GM12892 (cell line): ENCODE measurements around the gene RNF13.

Source experiments
- POLR2A ChIP-seq: IDR thresholded peaks from 2 replicates; pipeline ENCODE4 v1.6.1; 2011; ENCODE audit warnings: low read depth, low read length, control low read depth
- POLR2AphosphoS5 ChIP-seq: IDR thresholded peaks from 2 replicates; pipeline ENCODE4 v1.6.1; 2011; ENCODE audit warnings: low read depth, low read length, control low read depth
- TAF1 ChIP-seq: IDR thresholded peaks from 2 replicates; pipeline ENCODE4 v1.6.1; 2011; ENCODE audit warnings: low read depth, mild to moderate bottlenecking, control low read depth, low read length, borderline replicate concordance

DNA sequence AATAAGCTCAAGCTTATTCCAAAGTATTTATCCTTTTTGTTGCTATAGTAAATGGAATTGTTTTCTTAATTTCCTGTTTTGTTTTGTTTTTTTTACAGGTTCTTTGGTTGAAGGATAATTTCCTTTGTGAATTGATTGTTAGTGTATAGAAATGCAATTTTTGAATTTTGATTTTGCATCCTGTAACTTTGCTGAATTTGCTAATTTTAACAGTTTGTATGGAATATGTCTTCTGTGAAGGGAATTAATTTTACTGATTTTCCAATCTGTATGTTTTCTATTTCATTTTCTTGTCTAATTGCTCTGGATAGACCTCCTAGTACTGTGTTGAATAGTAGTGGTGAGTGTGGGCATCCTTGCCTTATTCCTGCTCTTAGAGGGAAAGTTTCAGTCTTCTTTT lies 129.4 kb downstream of the RNF13 start:
- TF ChIP-seq POLR2AphosphoS5 (no peak), TAF1 (no peak), POLR2A (no peak)
